SKM-1 treated with dmso at 0.1 percent for 144 hours (cell line): ENCODE data around the gene PCDHB12.

Experiments
- DNase-seq: peaks from one replicate; lab custom pipeline; 2025; ENCODE audit not compliant: unreplicated experiment; lab: John Stamatoyannopoulos, UW

Gene PCDHB12

DNA sequence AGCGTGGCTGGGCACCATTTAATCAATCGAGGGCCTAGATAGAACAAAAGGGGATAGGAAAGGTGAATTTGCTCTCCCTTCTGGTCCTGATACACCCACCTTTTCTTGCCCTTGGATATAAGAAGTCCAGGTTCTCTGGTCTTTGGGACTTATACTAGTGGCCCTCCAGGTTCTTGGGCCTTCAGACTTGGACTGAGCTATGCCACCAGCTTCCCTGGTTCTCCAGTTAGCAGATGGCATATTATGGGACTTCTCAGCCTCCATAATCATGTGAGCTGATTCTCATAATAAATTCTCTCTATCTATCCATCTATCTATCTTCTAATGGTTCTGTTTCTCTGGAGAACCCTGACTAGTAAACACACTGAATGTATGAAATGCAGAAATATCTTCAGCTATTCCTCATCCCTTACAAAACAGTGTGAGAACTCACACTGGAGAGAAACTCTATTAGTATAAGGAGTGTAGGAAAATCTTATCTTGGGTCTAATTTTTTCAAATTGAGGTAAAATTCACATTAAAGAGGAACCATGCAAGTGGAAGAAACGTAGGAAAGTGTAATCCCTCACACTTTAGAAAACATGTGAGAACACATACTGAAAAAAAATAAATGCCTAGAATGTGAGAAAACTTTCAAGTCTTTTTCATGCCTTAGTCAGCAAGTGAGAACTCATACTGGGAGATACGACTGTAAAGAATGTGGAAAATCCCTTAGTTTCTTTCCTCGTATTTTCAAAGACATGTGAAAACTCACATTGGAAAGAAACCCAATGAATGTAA is 52.1 kb downstream of the PCDHB12 start:
- DNase-seq = no peak

DNA sequence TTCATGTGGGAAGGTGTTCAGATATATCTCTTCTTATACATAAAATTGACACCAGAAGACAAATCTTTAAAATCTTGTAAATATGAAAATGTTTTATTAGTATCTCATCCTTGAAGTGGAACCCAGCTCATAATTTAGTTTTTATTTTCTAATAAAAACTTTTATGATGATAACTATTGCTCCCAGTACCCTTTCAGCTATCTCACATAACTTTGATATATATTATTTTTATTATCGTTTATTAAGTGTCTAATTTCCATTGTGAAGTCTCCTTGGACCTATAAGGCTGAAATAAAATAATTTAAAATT is 52.7 kb downstream of the PCDHB12 start:
- DNase-seq = no peak
